Tibial nerve (tissue), 4 donors: Measurements from ENCODE around the gene TNIK. TPM values are rescaled to one million over a fixed set of nuclear protein-coding genes. Genes with fewer than 3 reads are reported as not detected.

ENCODE experiments used
- DNase-seq, 2 donors: peaks; one replicate each; pipeline ENCODE4 v3.0.0-alpha.2; 2019; ENCODE audit warnings: low spot score in 2 of 2
- H3K27ac ChIP-seq, 4 donors: fragments of 200-600 bp; sonication (generic) in 3 of 4; one replicate each; pipeline ENCODE4 v1.5.1; 2017 to 2019; ENCODE audit warnings: mild to moderate bottlenecking in 1 of 4
- H3K27me3 ChIP-seq, 2 donors: fragments of 200-600 bp; sonication (generic) in 1 of 2; one replicate each; pipeline versions ENCODE4 v1.5.1 to v1.6.0; 2017 to 2019
- H3K36me3 ChIP-seq, 3 donors: fragments of 200-600 bp; sonication (generic); one replicate each; pipeline ENCODE4 v1.5.1; 2018 to 2019
- H3K4me1 ChIP-seq, 4 donors: fragments of 200-600 bp; sonication (generic) in 3 of 4; one replicate each; pipeline ENCODE4 v1.5.1; 2017 to 2019
- H3K4me3 ChIP-seq, 4 donors: fragments of 200-600 bp; sonication (generic) in 3 of 4; one replicate each; pipeline ENCODE4 v1.5.1; 2017 to 2019; ENCODE audit warnings: mild to moderate bottlenecking in 1 of 4, moderate library complexity in 1 of 4
- H3K9me3 ChIP-seq, 4 donors: fragments of 200-600 bp; sonication (generic) in 3 of 4; one replicate each; pipeline ENCODE4 v1.5.1; 2017 to 2019
- EP300 ChIP-seq, 2 donors: sonication (generic); formaldehyde crosslinking; IDR thresholded peaks; one replicate each; pipeline ENCODE4 v1.6.1; 2017; ENCODE audit warnings: antibody characterized with exemption in 2 of 2, mild to moderate bottlenecking in 1 of 2
- POLR2A ChIP-seq, 2 donors: fragments of 450-650 bp; IDR thresholded peaks; one replicate each; pipeline ENCODE4 v1.6.1; 2017; ENCODE audit warnings: antibody characterized with exemption in 2 of 2, mild to moderate bottlenecking in 2 of 2, moderate library complexity in 2 of 2
- WGBS, 2 donors: methylation state at CpG; one replicate each; pipeline ENCODE4 v1.1.5; 2018; 5-methylcytosine and 5-hydroxymethylcytosine counted together
- total RNA-seq, 4 donors: library from RNA; depleted of rRNA; stranded (reverse); fragments of >200 nt; gene quantifications; one replicate each; pipeline ENCODE4 v1.1.0, GENCODE V29; 2016
- TF ChIP-seq, protein P1 (sequence below), 5 experiments: fragments of 200-600 bp in 3 of 5; fragments of 450-650 bp in 2 of 5; sonication (generic) in 3 of 5; IDR thresholded peaks; one replicate each; pipeline ENCODE4 v1.5.1; 2016 to 2019; ENCODE audit warnings: antibody characterized with exemption in 5 of 5, mild to moderate bottlenecking in 3 of 5, moderate library complexity in 2 of 5

The TNIK gene
- total RNA-seq, 4 donors from 2014 or later, result 5.4 to 11.1 (median 7.5) TPM

- Histone ChIP-seq H3K9me3 (no peaks in the 10 kb centered on the region), H3K27ac (no peak overlapping the region), H3K36me3 (no peaks in the 10 kb centered on the region), H3K27me3 (no peaks in the 10 kb centered on the region), H3K4me3 (no peak overlapping the region), H3K4me1 (no peaks in the 10 kb centered on the region)
- 75 to 80% methylated on average over 5 of the region's 5 CpGs for WGBS, 2 donors
- TF ChIP-seq, protein P1, sequence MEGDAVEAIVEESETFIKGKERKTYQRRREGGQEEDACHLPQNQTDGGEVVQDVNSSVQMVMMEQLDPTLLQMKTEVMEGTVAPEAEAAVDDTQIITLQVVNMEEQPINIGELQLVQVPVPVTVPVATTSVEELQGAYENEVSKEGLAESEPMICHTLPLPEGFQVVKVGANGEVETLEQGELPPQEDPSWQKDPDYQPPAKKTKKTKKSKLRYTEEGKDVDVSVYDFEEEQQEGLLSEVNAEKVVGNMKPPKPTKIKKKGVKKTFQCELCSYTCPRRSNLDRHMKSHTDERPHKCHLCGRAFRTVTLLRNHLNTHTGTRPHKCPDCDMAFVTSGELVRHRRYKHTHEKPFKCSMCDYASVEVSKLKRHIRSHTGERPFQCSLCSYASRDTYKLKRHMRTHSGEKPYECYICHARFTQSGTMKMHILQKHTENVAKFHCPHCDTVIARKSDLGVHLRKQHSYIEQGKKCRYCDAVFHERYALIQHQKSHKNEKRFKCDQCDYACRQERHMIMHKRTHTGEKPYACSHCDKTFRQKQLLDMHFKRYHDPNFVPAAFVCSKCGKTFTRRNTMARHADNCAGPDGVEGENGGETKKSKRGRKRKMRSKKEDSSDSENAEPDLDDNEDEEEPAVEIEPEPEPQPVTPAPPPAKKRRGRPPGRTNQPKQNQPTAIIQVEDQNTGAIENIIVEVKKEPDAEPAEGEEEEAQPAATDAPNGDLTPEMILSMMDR (IDR thresholded peaks at IDR 0.05), result no peak
- no peak for TF ChIP-seq POLR2A (IDR thresholded peaks at IDR 0.05)
- TF ChIP-seq EP300 (IDR thresholded peaks at IDR 0.05), result no peak
- no peak for DNase-seq
These were observed 403.7 kb downstream of the TNIK start for GRCh38 chr3:171056528-171056927.

GRCh38 chr3:171055336-171056178, 404.6 kb downstream of the TNIK start:
- no peak for DNase-seq
- Histone ChIP-seq H3K9me3 (no peaks in the 10 kb centered on the region), H3K36me3 (no peaks in the 10 kb centered on the region), H3K4me1 (no peaks in the 10 kb centered on the region), H3K27me3 (no peaks in the 10 kb centered on the region), H3K27ac (no peak overlapping the region), H3K4me3 (no peak overlapping the region)
- TF ChIP-seq POLR2A (IDR thresholded peaks at IDR 0.05) (no peak), EP300 (IDR thresholded peaks at IDR 0.05) (no peak)
- TF ChIP-seq, protein P1 (IDR thresholded peaks at IDR 0.05), result no peak
- WGBS, 2 donors, result 62 to 68% methylated on average over 4 of the region's 4 CpGs

DNA sequence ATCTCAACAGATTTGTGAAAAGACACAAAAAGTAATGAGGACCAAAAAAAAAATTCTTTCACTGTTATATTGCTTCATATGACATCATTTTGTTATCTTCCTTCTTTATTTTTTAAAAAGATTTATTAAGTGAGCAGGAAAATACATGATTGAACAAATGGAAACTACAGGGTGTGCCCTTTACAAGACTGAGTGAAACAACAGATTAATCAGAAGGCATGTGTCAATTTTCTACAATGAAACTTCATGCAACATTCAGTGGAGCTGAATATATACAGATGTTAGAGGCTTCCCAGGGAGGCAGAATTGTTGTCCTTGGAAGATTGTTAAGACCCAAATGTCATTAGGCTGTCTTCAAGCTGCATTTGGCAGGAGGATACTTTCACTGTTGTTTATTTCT, 405.3 kb downstream of the TNIK start:
- H3K9me3 ChIP-seq, result no peaks in the 10 kb centered on the region
- H3K4me1 ChIP-seq, result no peaks in the 10 kb centered on the region
- TF ChIP-seq POLR2A (IDR thresholded peaks at IDR 0.05) (no peak), EP300 (IDR thresholded peaks at IDR 0.05) (no peak)
- TF ChIP-seq, protein P1 (IDR thresholded peaks at IDR 0.05), result no peak
- no peaks in the 10 kb centered on the region for H3K27me3 ChIP-seq
- DNase-seq, result no peak
- no peak overlapping the region for H3K27ac ChIP-seq
- no peaks in the 10 kb centered on the region for H3K36me3 ChIP-seq
- no peak overlapping the region for H3K4me3 ChIP-seq

DNA sequence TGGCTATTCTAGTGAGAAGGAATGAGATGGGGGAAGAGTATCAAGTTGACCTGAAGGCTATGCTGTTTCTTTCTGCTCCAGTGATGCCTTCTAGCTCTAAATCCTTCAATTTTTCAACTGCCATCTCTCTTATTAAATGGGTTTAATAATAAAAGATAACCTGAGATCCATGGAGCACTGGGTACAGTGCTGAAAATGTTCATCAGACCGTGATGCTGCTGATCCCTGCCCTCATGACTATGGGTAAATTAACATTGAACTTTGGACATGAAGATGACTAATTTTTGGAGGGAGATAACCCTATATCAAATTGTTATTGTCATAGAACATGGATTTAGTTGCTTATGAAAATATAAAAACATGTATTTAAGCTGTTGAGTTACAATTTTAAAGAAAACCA, 406.0 kb downstream of the TNIK start:
- no peak for DNase-seq
- 84 to 85% methylated on average over 1 of the region's 1 CpG for WGBS, 2 donors
- Histone ChIP-seq H3K4me1 (no peaks in the 10 kb centered on the region), H3K36me3 (no peaks in the 10 kb centered on the region), H3K27me3 (no peaks in the 10 kb centered on the region), H3K27ac (no peak overlapping the region), H3K4me3 (no peak overlapping the region), H3K9me3 (no peaks in the 10 kb centered on the region)
- TF ChIP-seq, protein P1 (IDR thresholded peaks at IDR 0.05), result no peak
- TF ChIP-seq POLR2A (IDR thresholded peaks at IDR 0.05), result no peak
- TF ChIP-seq EP300 (IDR thresholded peaks at IDR 0.05), result no peak

- TF ChIP-seq EP300 (IDR thresholded peaks at IDR 0.05), result no peak
- TF ChIP-seq POLR2A (IDR thresholded peaks at IDR 0.05), result no peak
- TF ChIP-seq, protein P1 (IDR thresholded peaks at IDR 0.05), result peak; percentile 33 to 60 (median 55)
- H3K9me3 ChIP-seq, result no peaks in the 10 kb centered on the region
- no peaks in the 10 kb centered on the region for H3K4me1 ChIP-seq
- DNase-seq, result no peak
- WGBS, 2 donors, result 32% methylated on average over 6 of the region's 6 CpGs
- H3K27ac ChIP-seq, result no peak overlapping the region
- no peaks in the 10 kb centered on the region for H3K36me3 ChIP-seq
- H3K4me3 ChIP-seq, result no peak overlapping the region
- no peaks in the 10 kb centered on the region for H3K27me3 ChIP-seq
These were observed 410.3 kb downstream of the TNIK start for GRCh38 chr3:171049861-171050444.
